Suppressor macrophage treated with lipopolysaccharide for 4 hours (primary cell): ENCODE results near the gene LMNTD2.

ENCODE experiments used
- DNase-seq: peaks from one replicate; pipeline ENCODE4 v3.0.0-alpha.2; 2020

Gene LMNTD2

GRCh38 chr11:567011-567628 is 6.6 kb upstream of the LMNTD2 start:
- no peak for DNase-seq

GRCh38 chr11:565921-566509 is 5.5 kb upstream of the LMNTD2 start:
- no peak for DNase-seq

- no peak for DNase-seq
Measured at GRCh38 chr11:563812-564578, 3.5 kb upstream of the LMNTD2 start.

- no peak for DNase-seq
Measured at GRCh38 chr11:563066-563811, 2.7 kb upstream of the LMNTD2 start.

- DNase-seq: no peak
Measured at GRCh38 chr11:562046-562645, 1.6 kb upstream of the LMNTD2 start.

- DNase-seq: peak; percentile 21
Measured at GRCh38 chr11:561148-562003, 838 bp upstream of the LMNTD2 start.

- DNase-seq: no peak
Measured at GRCh38 chr11:559712-560304, 730 bp downstream of the LMNTD2 start.

GRCh38 chr11:559020-559620 is 1.4 kb downstream of the LMNTD2 start:
- DNase-seq: no peak

- DNase-seq: no peak
Measured at GRCh38 chr11:558503-558902, 2.0 kb downstream of the LMNTD2 start.

GRCh38 chr11:557328-558132 is 3.0 kb downstream of the LMNTD2 start:
- no peak for DNase-seq

- no peak for DNase-seq
Measured at GRCh38 chr11:556662-557256, 3.8 kb downstream of the LMNTD2 start.

- no peak for DNase-seq
Measured at GRCh38 chr11:555780-556661, 4.5 kb downstream of the LMNTD2 start.

GRCh38 chr11:555227-555779 is 5.2 kb downstream of the LMNTD2 start:
- no peak for DNase-seq

GRCh38 chr11:554428-555226 is 5.9 kb downstream of the LMNTD2 start:
- DNase-seq: peak; percentile 61

GRCh38 chr11:553988-554340 is 6.6 kb downstream of the LMNTD2 start:
- DNase-seq: no peak

- no peak for DNase-seq
Measured at GRCh38 chr11:553083-553987, 7.2 kb downstream of the LMNTD2 start.

GRCh38 chr11:551596-551995 is 8.9 kb downstream of the LMNTD2 start:
- no peak for DNase-seq
